ENCODE data around the gene PDE4A. TPM values are rescaled to one million over a fixed set of nuclear protein-coding genes. Genes with fewer than 3 reads are reported as not detected.
A peak's percentile ranks its signal among the peaks of the same experiment; 100 is the strongest.

PDE4A gene
- total and polyA plus RNA-seq, 2 of the 13 experiments (the other 11 are each of a cell fraction or from before 2014, with no cell fraction given): 1.1 to 4.1 TPM

DNA sequence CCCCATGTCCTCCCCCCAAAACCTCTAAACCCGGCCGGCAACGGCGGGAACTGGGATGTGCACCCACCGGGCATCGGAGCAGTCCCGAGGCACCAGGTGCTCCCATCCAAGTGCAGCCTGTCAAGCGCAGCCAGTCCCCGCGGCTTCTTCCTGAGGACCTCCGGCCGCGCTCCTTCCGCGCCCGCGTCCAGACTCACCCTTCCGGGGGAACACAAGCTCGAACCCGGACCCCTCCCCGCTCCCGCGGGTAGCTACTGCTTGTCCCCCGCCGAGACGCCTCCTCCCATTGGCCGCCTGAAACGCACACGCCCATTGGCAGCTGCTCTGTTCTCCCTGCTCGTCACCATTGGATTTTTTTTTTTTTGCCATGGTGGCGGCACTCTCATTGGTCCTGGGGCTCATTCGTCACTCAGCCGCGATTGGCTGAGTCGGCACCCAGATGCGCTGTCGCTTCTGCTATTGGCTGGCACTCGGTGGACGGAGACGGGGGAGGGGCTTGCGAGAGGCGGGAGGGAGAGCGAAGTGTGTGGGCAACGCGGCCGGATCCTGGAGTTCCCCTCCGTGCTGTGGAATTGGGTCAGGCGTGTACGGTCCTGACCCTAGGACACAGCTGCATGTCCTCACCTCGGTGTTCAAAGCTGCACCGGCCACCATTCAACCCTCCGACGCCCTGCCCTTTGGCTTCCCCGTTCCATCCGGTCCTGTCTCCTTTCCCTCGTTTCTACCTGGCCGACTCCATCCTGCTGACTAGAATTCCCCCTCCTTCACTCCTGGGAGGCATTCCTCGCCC lies 39.8 kb upstream of the PDE4A start, which contains the start of gene TYK2 (continued):
- TF ChIP-seq, protein P1, sequence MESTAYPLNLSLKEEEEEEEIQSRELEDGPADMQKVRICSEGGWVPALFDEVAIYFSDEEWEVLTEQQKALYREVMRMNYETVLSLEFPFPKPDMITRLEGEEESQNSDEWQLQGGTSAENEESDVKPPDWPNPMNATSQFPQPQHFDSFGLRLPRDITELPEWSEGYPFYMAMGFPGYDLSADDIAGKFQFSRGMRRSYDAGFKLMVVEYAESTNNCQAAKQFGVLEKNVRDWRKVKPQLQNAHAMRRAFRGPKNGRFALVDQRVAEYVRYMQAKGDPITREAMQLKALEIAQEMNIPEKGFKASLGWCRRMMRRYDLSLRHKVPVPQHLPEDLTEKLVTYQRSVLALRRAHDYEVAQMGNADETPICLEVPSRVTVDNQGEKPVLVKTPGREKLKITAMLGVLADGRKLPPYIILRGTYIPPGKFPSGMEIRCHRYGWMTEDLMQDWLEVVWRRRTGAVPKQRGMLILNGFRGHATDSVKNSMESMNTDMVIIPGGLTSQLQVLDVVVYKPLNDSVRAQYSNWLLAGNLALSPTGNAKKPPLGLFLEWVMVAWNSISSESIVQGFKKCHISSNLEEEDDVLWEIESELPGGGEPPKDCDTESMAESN (CRISPR knock-in tag; conservative IDR thresholded peaks at IDR 0.05): peak; percentile 44; the same call in 1 of the 2 replicates
- TF ChIP-seq MTF2 (CRISPR knock-in tag; IDR thresholded peaks at IDR 0.05; ENCODE audit: borderline replicate concordance) (no peak), FOXO4 (CRISPR knock-in tag; conservative IDR thresholded peaks at IDR 0.05) (no peak), ZFYVE20 (CRISPR knock-in tag; IDR thresholded peaks at IDR 0.05; ENCODE audit: borderline replicate concordance, low read depth) (0 out of 2 replicates have a peak, but pooled peaks have one; percentile 53), ZNF530 (CRISPR knock-in tag; IDR thresholded peaks at IDR 0.05; ENCODE audit: low read depth) (no peak), IKZF4 (CRISPR knock-in tag; IDR thresholded peaks at IDR 0.05; ENCODE audit: borderline replicate concordance, low read depth, not compliant biosample characterization) (no peak), ZBTB49 (CRISPR knock-in tag; IDR thresholded peaks at IDR 0.05; ENCODE audit: borderline replicate concordance) (no peak), HIVEP1 (CRISPR knock-in tag; IDR thresholded peaks at IDR 0.05) (no peak; the same call in 1 of the 2 replicates), KDM4B (CRISPR knock-in tag; IDR thresholded peaks at IDR 0.05) (no peak), ZNF33A (CRISPR knock-in tag; IDR thresholded peaks at IDR 0.05; ENCODE audit: borderline replicate concordance) (no peak), HBP1 (CRISPR knock-in tag; IDR thresholded peaks at IDR 0.05; ENCODE audit: low read depth) (no peak; the same call in 1 of the 2 replicates), SALL2 (CRISPR knock-in tag; IDR thresholded peaks at IDR 0.05) (peak; percentile 46; the same call in 1 of the 2 replicates), AGO2 (optimal IDR thresholded peaks at IDR 0.05; ENCODE audit: low read depth, low read length) (peak; percentile 18), MEIS1 (CRISPR knock-in tag; IDR thresholded peaks at IDR 0.05; ENCODE audit: borderline replicate concordance) (no peak)
- TF ChIP-seq, protein P2, sequence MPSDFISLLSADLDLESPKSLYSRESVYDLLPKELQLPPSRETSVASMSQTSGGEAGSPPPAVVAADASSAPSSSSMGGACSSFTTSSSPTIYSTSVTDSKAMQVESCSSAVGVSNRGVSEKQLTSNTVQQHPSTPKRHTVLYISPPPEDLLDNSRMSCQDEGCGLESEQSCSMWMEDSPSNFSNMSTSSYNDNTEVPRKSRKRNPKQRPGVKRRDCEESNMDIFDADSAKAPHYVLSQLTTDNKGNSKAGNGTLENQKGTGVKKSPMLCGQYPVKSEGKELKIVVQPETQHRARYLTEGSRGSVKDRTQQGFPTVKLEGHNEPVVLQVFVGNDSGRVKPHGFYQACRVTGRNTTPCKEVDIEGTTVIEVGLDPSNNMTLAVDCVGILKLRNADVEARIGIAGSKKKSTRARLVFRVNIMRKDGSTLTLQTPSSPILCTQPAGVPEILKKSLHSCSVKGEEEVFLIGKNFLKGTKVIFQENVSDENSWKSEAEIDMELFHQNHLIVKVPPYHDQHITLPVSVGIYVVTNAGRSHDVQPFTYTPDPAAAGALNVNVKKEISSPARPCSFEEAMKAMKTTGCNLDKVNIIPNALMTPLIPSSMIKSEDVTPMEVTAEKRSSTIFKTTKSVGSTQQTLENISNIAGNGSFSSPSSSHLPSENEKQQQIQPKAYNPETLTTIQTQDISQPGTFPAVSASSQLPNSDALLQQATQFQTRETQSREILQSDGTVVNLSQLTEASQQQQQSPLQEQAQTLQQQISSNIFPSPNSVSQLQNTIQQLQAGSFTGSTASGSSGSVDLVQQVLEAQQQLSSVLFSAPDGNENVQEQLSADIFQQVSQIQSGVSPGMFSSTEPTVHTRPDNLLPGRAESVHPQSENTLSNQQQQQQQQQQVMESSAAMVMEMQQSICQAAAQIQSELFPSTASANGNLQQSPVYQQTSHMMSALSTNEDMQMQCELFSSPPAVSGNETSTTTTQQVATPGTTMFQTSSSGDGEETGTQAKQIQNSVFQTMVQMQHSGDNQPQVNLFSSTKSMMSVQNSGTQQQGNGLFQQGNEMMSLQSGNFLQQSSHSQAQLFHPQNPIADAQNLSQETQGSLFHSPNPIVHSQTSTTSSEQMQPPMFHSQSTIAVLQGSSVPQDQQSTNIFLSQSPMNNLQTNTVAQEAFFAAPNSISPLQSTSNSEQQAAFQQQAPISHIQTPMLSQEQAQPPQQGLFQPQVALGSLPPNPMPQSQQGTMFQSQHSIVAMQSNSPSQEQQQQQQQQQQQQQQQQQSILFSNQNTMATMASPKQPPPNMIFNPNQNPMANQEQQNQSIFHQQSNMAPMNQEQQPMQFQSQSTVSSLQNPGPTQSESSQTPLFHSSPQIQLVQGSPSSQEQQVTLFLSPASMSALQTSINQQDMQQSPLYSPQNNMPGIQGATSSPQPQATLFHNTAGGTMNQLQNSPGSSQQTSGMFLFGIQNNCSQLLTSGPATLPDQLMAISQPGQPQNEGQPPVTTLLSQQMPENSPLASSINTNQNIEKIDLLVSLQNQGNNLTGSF (CRISPR knock-in tag; IDR thresholded peaks at IDR 0.05): peak; percentile 27; the same call in 1 of the 2 replicates
